Measurements from ENCODE around the gene MARCHF7.

DNA sequence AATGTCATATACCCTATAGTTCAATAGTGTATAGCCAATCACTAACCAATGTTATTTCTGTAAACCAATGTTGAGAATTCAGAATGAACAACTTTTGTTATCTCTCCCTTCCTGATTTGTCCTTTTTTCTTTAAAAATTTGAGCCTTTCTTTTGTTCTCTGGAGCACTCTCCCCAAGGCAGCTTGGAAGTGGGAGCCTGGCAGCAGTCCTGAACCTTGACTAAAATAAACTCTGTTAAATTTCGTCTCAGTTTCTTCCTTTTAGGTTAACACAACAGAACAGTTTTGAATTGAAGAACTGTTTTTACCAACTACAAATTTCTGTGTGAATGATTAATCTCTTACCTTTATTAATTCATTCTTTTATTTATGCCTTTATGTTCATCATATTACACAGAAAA, 49.8 kb downstream of the MARCHF7 start:
- TF ChIP-seq, protein P1, sequence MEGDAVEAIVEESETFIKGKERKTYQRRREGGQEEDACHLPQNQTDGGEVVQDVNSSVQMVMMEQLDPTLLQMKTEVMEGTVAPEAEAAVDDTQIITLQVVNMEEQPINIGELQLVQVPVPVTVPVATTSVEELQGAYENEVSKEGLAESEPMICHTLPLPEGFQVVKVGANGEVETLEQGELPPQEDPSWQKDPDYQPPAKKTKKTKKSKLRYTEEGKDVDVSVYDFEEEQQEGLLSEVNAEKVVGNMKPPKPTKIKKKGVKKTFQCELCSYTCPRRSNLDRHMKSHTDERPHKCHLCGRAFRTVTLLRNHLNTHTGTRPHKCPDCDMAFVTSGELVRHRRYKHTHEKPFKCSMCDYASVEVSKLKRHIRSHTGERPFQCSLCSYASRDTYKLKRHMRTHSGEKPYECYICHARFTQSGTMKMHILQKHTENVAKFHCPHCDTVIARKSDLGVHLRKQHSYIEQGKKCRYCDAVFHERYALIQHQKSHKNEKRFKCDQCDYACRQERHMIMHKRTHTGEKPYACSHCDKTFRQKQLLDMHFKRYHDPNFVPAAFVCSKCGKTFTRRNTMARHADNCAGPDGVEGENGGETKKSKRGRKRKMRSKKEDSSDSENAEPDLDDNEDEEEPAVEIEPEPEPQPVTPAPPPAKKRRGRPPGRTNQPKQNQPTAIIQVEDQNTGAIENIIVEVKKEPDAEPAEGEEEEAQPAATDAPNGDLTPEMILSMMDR (IDR thresholded peaks at IDR 0.05), result no peak
- no peak for TF ChIP-seq POLR2A (IDR thresholded peaks at IDR 0.05)
